RWPE2 (cell line): ENCODE results near the gene ESYT3.

Source experiments
- ATAC-seq: fragments of 200-7000 bp; cut with Tn5 transposase; 3 replicates; pipeline ENCODE4 v1.9.1; 2021; ENCODE audit warnings: low read depth
- DNase-seq: peaks from one replicate; pipeline ENCODE4 v3.0.0-alpha.2; 2020; ENCODE audit warnings: low spot score
- H3K27ac ChIP-seq: fragments of 450-650 bp; 2 replicates; pipeline ENCODE4 v1.5.1; 2017; ENCODE audit warnings: mild to moderate bottlenecking; ENCODE audit not compliant: poor library complexity, severe bottlenecking
- H3K27me3 ChIP-seq: fragments of 250-450 bp; sonication (Bioruptor Pico); 2 replicates; pipeline ENCODE4 v1.5.1; 2021; ENCODE audit warnings: mild to moderate bottlenecking, moderate library complexity; ENCODE audit not compliant: insufficient read depth, poor library complexity, severe bottlenecking
- H3K36me3 ChIP-seq: fragments of 250-450 bp; sonication (Bioruptor Pico); 2 replicates; pipeline ENCODE4 v1.5.1; 2020; ENCODE audit warnings: low read depth, mild to moderate bottlenecking, moderate library complexity
- H3K4me1 ChIP-seq: fragments of 250-450 bp; sonication (Bioruptor Pico); 2 replicates; pipeline ENCODE4 v1.5.1; 2021; ENCODE audit warnings: mild to moderate bottlenecking, moderate library complexity; ENCODE audit not compliant: insufficient read depth, poor library complexity, severe bottlenecking
- H3K4me3 ChIP-seq: fragments of 250-450 bp; sonication (Bioruptor Pico); 2 replicates; pipeline ENCODE4 v1.5.1; 2021; ENCODE audit warnings: mild to moderate bottlenecking, moderate library complexity; ENCODE audit not compliant: severe bottlenecking
- H3K9me3 ChIP-seq: fragments of 250-450 bp; sonication (Bioruptor Pico); 2 replicates; pipeline ENCODE4 v1.5.1; 2021; ENCODE audit warnings: mild to moderate bottlenecking, moderate library complexity; ENCODE audit not compliant: severe bottlenecking
- CTCF ChIP-seq: fragments of 450-650 bp; IDR thresholded peaks from one replicate; pipeline ENCODE4 v1.5.1; 2017; ENCODE audit warnings: mild to moderate bottlenecking, moderate library complexity; ENCODE audit not compliant: poor library complexity, severe bottlenecking

Gene ESYT3

GRCh38 chr3:138434276-138434874, at the start of gene ESYT3:
Gene ESYT3, plus strand, starts transcription at chr3:138434616. Its CDS starts 183 bp downstream, at chr3:138434799.
- no peaks in the 10 kb centered on the region for H3K36me3 ChIP-seq
- H3K9me3 ChIP-seq: no peaks in the 10 kb centered on the region
- peak within 1 kb of the TSS; percentile 30 for H3K4me3 ChIP-seq
- H3K27ac ChIP-seq: no peak within 1 kb of the TSS
- peaks cover 18% of the 10 kb centered on the region for H3K27me3 ChIP-seq
- H3K4me1 ChIP-seq: no peaks in the 10 kb centered on the region
- ATAC-seq (peak; percentile 87), DNase-seq (peak; percentile 85)
- TF ChIP-seq CTCF: no peak

GRCh38 chr3:138384976-138385375, 49.4 kb upstream of the ESYT3 start:
- DNase-seq (no peak), ATAC-seq (no peak)
- no peaks in the 10 kb centered on the region for H3K36me3 ChIP-seq
- H3K4me3 ChIP-seq: no peak overlapping the region
- peaks cover 14% of the 10 kb centered on the region for H3K4me1 ChIP-seq
- no peaks in the 10 kb centered on the region for H3K9me3 ChIP-seq
- H3K27me3 ChIP-seq: no peaks in the 10 kb centered on the region
- H3K27ac ChIP-seq: no peak overlapping the region
- TF ChIP-seq CTCF: no peak

GRCh38 chr3:138389144-138389601, 45.2 kb upstream of the ESYT3 start:
- no peak overlapping the region for H3K27ac ChIP-seq
- DNase-seq (no peak), ATAC-seq (no peak)
- H3K36me3 ChIP-seq: no peaks in the 10 kb centered on the region
- peaks cover 13% of the 10 kb centered on the region for H3K4me1 ChIP-seq
- H3K27me3 ChIP-seq: no peaks in the 10 kb centered on the region
- TF ChIP-seq CTCF: no peak
- H3K4me3 ChIP-seq: no peak overlapping the region
- no peaks in the 10 kb centered on the region for H3K9me3 ChIP-seq

- ATAC-seq (peak; percentile 99), DNase-seq (no peak)
- Histone ChIP-seq H3K9me3 (no peaks in the 10 kb centered on the region), H3K36me3 (no peaks in the 10 kb centered on the region), H3K4me1 (peaks cover 13% of the 10 kb centered on the region), H3K27ac (peak overlapping the region; percentile 39), H3K27me3 (no peaks in the 10 kb centered on the region), H3K4me3 (no peak overlapping the region)
- TF ChIP-seq CTCF: no peak
These were observed 44.4 kb upstream of the ESYT3 start for GRCh38 chr3:138389841-138390581.

- no peak for ATAC-seq
- H3K4me1 ChIP-seq: peaks cover 13% of the 10 kb centered on the region
- DNase-seq: no peak
- H3K9me3 ChIP-seq: no peaks in the 10 kb centered on the region
- no peaks in the 10 kb centered on the region for H3K36me3 ChIP-seq
- H3K27me3 ChIP-seq: no peaks in the 10 kb centered on the region
- H3K4me3 ChIP-seq: no peak overlapping the region
- H3K27ac ChIP-seq: peak overlapping the region; percentile 39
- TF ChIP-seq CTCF: no peak
These were observed 43.9 kb upstream of the ESYT3 start for GRCh38 chr3:138390582-138390932.
